HepG2 (cell line): ENCODE data around the gene NT5C2. TPM values are rescaled to one million over a fixed set of nuclear protein-coding genes. Genes with fewer than 3 reads are reported as not detected.

Experiments used
- ATAC-seq: fragments of 200-7000 bp; cut with Tn5 transposase; 3 replicates; pipeline ENCODE4 v1.9.1; 2020; ENCODE audit warnings: mild to moderate bottlenecking, moderate library complexity
- BruUV-seq: library from RNA; stranded (reverse); fragments of 400-500 nt; replicated peaks from 2 replicates; lab custom pipeline; 2021; lab: Mats Ljungman, UMichigan
- CTCF ChIA-PET: fragments of 300-600 bp; formaldehyde crosslinking; extraction: SDS; loops from one replicate; lab custom pipeline; 2021; ENCODE audit warnings: low total read pairs, inconsistent platforms, low intra/inter-chr PET ratio; lab: Yijun Ruan, JAX
- POLR2A ChIA-PET: fragments of 350-600 bp; sonication (Branson Sonifier 250); formaldehyde crosslinking; loops from one replicate; lab custom pipeline; 2020; ENCODE audit warnings: antibody characterized with exemption, inconsistent platforms; lab: Yijun Ruan, JAX
- DNase-seq: peaks from one replicate; pipeline ENCODE4 v3.0.0-alpha.2; 2015; ENCODE audit warnings: low spot score
- FAIRE-seq: peaks from 3 replicates; lab custom pipeline; 2011; peaks lifted over from hg19 to GRCh38; lab: Jason Lieb, UNC
- H2AFZ ChIP-seq: one replicate; pipeline ENCODE4 v1.6.1; 2011; ENCODE audit warnings: low read length, inconsistent platforms
- H3K27ac ChIP-seq: fragments of 300-600 bp; 3 replicates; pipeline ENCODE4 v1.8.0; 2011; ENCODE audit warnings: mixed run types, mild to moderate bottlenecking, mixed read lengths, low read length, inconsistent platforms; ENCODE audit not compliant: insufficient read depth; ENCODE audit errors: extremely low read length
- H3K27me3 ChIP-seq, 2 experiments: fragments of 200-600 bp in 1 of 2; 2 replicates in 1 of 2; 3 replicates in 1 of 2; pipeline versions ENCODE4 v1.6.0 to v1.8.0; 2011; ENCODE audit warnings: low read length in 2 of 2, mild to moderate bottlenecking in 2 of 2, moderate library complexity in 2 of 2, inconsistent platforms in 1 of 2; ENCODE audit not compliant: insufficient read depth in 2 of 2, control insufficient read depth in 1 of 2
- H3K36me3 ChIP-seq, 2 experiments: fragments of 200-600 bp in 1 of 2; replicated peaks in 1 of 2; 2 replicates in 1 of 2; 3 replicates in 1 of 2; pipeline versions ENCODE4 v1.5.1 to v1.8.0; 2011; ENCODE audit warnings: low read length in 2 of 2, inconsistent platforms in 1 of 2; ENCODE audit not compliant: insufficient read depth in 2 of 2, control insufficient read depth in 1 of 2
- H3K4me1 ChIP-seq: 2 replicates; pipeline ENCODE4 v1.5.1; 2012; ENCODE audit warnings: low read length, inconsistent platforms; ENCODE audit not compliant: insufficient read depth
- H3K4me2 ChIP-seq: 2 replicates; pipeline ENCODE4 v1.6.0; 2011; ENCODE audit warnings: low read depth, low read length, inconsistent platforms
- H3K4me3 ChIP-seq, 3 experiments: fragments of 200-600 bp in 1 of 3; sonication (generic), shearing (Covaris generic) in 1 of 3; replicated peaks in 1 of 3; 2 replicates each; pipeline ENCODE4 v1.5.1; 2011 to 2016; ENCODE audit warnings: low read length in 3 of 3, inconsistent platforms in 2 of 3, low read depth in 2 of 3, mild to moderate bottlenecking in 2 of 3, control low read depth in 1 of 3, mixed read lengths in 1 of 3; ENCODE audit not compliant: insufficient read depth in 1 of 3
- H3K79me2 ChIP-seq: one replicate; pipeline ENCODE4 v1.6.1; 2011; ENCODE audit warnings: low read length, inconsistent platforms; ENCODE audit not compliant: insufficient read depth
- H3K9ac ChIP-seq: 2 replicates; pipeline ENCODE4 v1.6.0; 2011; ENCODE audit warnings: mild to moderate bottlenecking, low read depth, low read length, inconsistent platforms; ENCODE audit not compliant: insufficient read depth
- H3K9me3 ChIP-seq: 2 replicates; pipeline ENCODE4 v1.5.1; 2012; ENCODE audit warnings: mild to moderate bottlenecking, low read length
- H4K20me1 ChIP-seq: 2 replicates; pipeline ENCODE4 v1.6.0; 2011; ENCODE audit warnings: inconsistent platforms, mild to moderate bottlenecking, low read length, moderate library complexity; ENCODE audit not compliant: insufficient read depth
- BORCS8-MEF2B ChIP-seq: sonication (generic); formaldehyde crosslinking; IDR thresholded peaks from 2 replicates; pipeline ENCODE4 v1.8.0; 2022; ENCODE audit warnings: mild to moderate bottlenecking, missing genetic modification reagents
- CAMTA2 ChIP-seq: sonication (generic); formaldehyde crosslinking; IDR thresholded peaks from 2 replicates; pipeline ENCODE4 v1.4.0; 2020; ENCODE audit warnings: mild to moderate bottlenecking, missing genetic modification reagents, borderline replicate concordance
- ELF3 ChIP-seq: IDR thresholded peaks from 2 replicates; pipeline ENCODE4 v1.6.1; 2016; ENCODE audit warnings: missing genetic modification reagents, missing compliant biosample characterization
- FOXM1 ChIP-seq: sonication (generic); formaldehyde crosslinking; IDR thresholded peaks from 2 replicates; pipeline ENCODE4 v1.5.0; 2020; ENCODE audit warnings: missing genetic modification reagents
- HINFP ChIP-seq: sonication (generic); formaldehyde crosslinking; IDR thresholded peaks from 2 replicates; pipeline ENCODE4 v1.4.0; 2020; ENCODE audit warnings: low read depth, mild to moderate bottlenecking, missing genetic modification reagents
- IKZF1 ChIP-seq: fragments of 450-650 bp; IDR thresholded peaks from 2 replicates; pipeline ENCODE4 v1.7.1; 2016
- JUN ChIP-seq: sonication (generic); formaldehyde crosslinking; IDR thresholded peaks from 2 replicates; pipeline ENCODE4 v1.4.0; 2020; ENCODE audit warnings: mild to moderate bottlenecking, missing genetic modification reagents
- PLSCR1 ChIP-seq: sonication (generic); formaldehyde crosslinking; IDR thresholded peaks from 2 replicates; pipeline ENCODE4 v1.5.0; 2020; ENCODE audit warnings: missing genetic modification reagents, mild to moderate bottlenecking, borderline replicate concordance
- RFX5 ChIP-seq: IDR thresholded peaks from 2 replicates; pipeline ENCODE4 v1.6.1; 2011; ENCODE audit warnings: low read depth, low read length, improper control_type of control experiment
- SETDB1 ChIP-seq: sonication (generic); formaldehyde crosslinking; IDR thresholded peaks from 2 replicates; pipeline ENCODE4 v1.5.1; 2020; ENCODE audit warnings: missing genetic modification reagents, mild to moderate bottlenecking, borderline replicate concordance
- TCF7 ChIP-seq: sonication (generic); IDR thresholded peaks from 2 replicates; pipeline ENCODE4 v1.6.1; 2016; ENCODE audit warnings: antibody characterized with exemption, low read depth
- THRA ChIP-seq: sonication (generic); formaldehyde crosslinking; IDR thresholded peaks from 2 replicates; pipeline ENCODE4 v1.4.0; 2020; ENCODE audit warnings: missing genetic modification reagents, borderline replicate concordance
- WGBS: methylation state at CpG from one replicate; pipeline ENCODE4 v1.1.6; 2017; ENCODE audit warnings: low lambda C conversion rate; 5-methylcytosine and 5-hydroxymethylcytosine counted together
- in situ Hi-C: cut with HindIII; loops from 2 replicates; pipeline ENCODE4 v1.10.0; 2017; ENCODE audit warnings: low pct_unique_long_range_greater_than_20kb; ENCODE audit not compliant: extremely low pct_ligation_motif_present
- intact Hi-C: fragments of 100-400 bp; cut with micrococcal nuclease; formaldehyde crosslinking; loops from one replicate; pipeline ENCODE4 v1.10.0; 2022; ENCODE audit not compliant: unreplicated experiment
- polyA plus RNA-seq, 8 experiments: library from polyadenylated mRNA; depleted of rRNA in 3 of 8; stranded (reverse) in 7 of 8; unstranded in 1 of 8; fragments of >200 nt; fragmentation: Illumina TruSeq in 4 of 8; extraction: Trizol in 4 of 8; gene quantifications; 2 replicates each; pipeline versions ENCODE4 v1.2.1 to v1.2.3, GENCODE V29; 2011 to 2016; ENCODE audit warnings: low read depth in 4 of 8, missing spikeins in 1 of 8, mixed read lengths in 1 of 8; ENCODE audit not compliant: insufficient read depth in 1 of 8
- total RNA-seq, 5 experiments: library from RNA; depleted of rRNA; stranded (reverse); fragments of >200 nt; fragmentation: Illumina TruSeq; extraction: Trizol; gene quantifications; 2 replicates each; pipeline ENCODE4 v1.2.3, GENCODE V29; 2016; ENCODE audit warnings: low read depth in 1 of 5
- TF ChIP-seq, protein P1 (sequence below), 2 experiments: sonication (generic) in 1 of 2; formaldehyde crosslinking in 1 of 2; IDR thresholded peaks; 2 replicates each; pipeline versions ENCODE4 v1.5.1 to v1.6.1; 2011 to 2020; ENCODE audit warnings: borderline replicate concordance in 1 of 2, low read depth in 1 of 2, low read length in 1 of 2, mild to moderate bottlenecking in 1 of 2, missing genetic modification reagents in 1 of 2, moderate library complexity in 1 of 2
- TF ChIP-seq, protein P2 (sequence below): IDR thresholded peaks from 2 replicates; pipeline ENCODE4 v1.6.1; 2012; ENCODE audit warnings: inconsistent platforms

Gene NT5C2
- total and polyA plus RNA-seq, 2 of the 13 experiments (the other 11 are each of a cell fraction or from before 2014, with no cell fraction given), result 40.6 to 55.2 TPM

GRCh38 chr10:103078676-103079075 lies 114.4 kb downstream of the NT5C2 start:
- Histone ChIP-seq H3K27me3 (no peaks in the 10 kb centered on the region), H4K20me1 (no peaks in the 10 kb centered on the region), H3K9me3 (no peaks in the 10 kb centered on the region), H3K79me2 (no peaks in the 10 kb centered on the region), H3K27ac (no peak overlapping the region), H3K36me3 (peaks cover 19 to 32% of the 10 kb centered on the region in 2 experiments), H3K4me1 (peaks cover 24% of the 10 kb centered on the region), H3K4me2 (no peak overlapping the region), H3K4me3 (no peak overlapping the region), H2AFZ (no peak overlapping the region), H3K9ac (no peak overlapping the region)
- ATAC-seq, result no peak
- TF ChIP-seq PLSCR1 (CRISPR knock-in tag), result no peak
- no peak for TF ChIP-seq TCF7
- TF ChIP-seq HINFP (CRISPR knock-in tag), result no peak
- TF ChIP-seq BORCS8-MEF2B (CRISPR knock-in tag), result no peak
- no peak for DNase-seq
- 100% methylated on average over 11 of the region's 14 CpGs for WGBS
- ChIA-PET CTCF (no interaction called here), POLR2A (no interaction called here)
- in situ Hi-C loops (no loop called here), intact Hi-C loops (no loop called here)
- BruUV-seq, result no TSS peak
- FAIRE-seq, result no peak

DNA sequence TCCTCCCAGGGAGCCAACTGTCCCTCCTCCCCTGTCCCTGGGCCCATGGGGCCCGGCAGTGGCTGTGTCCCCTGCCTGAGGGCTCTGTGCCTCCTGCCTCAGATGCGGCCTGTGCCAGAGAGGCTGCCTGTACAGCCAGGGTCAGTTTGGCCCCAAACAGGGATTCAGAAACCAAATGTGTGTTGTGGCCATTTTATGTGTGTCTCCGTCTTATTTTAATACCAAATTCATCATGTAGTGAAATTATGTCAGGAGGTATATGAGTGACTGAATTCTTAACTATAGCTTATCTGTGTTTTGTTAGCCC lies 114.8 kb downstream of the NT5C2 start:
- BruUV-seq, result no TSS peak
- TF ChIP-seq ELF3 (CRISPR knock-in tag) (no peak), JUN (CRISPR knock-in tag) (no peak), CAMTA2 (CRISPR knock-in tag) (no peak), IKZF1 (no peak), THRA (CRISPR knock-in tag) (no peak), RFX5 (no peak), FOXM1 (CRISPR knock-in tag) (no peak), SETDB1 (CRISPR knock-in tag) (no peak)
- TF ChIP-seq, protein P1, sequence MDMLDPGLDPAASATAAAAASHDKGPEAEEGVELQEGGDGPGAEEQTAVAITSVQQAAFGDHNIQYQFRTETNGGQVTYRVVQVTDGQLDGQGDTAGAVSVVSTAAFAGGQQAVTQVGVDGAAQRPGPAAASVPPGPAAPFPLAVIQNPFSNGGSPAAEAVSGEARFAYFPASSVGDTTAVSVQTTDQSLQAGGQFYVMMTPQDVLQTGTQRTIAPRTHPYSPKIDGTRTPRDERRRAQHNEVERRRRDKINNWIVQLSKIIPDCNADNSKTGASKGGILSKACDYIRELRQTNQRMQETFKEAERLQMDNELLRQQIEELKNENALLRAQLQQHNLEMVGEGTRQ (IDR thresholded peaks at IDR 0.05; ENCODE audit: low read depth, low read length), result no peak
- TF ChIP-seq, protein P1 (CRISPR knock-in tag; IDR thresholded peaks at IDR 0.05; ENCODE audit: borderline replicate concordance), result no peak
- TF ChIP-seq, protein P2, sequence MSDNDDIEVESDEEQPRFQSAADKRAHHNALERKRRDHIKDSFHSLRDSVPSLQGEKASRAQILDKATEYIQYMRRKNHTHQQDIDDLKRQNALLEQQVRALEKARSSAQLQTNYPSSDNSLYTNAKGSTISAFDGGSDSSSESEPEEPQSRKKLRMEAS, result no peak
- H4K20me1 ChIP-seq, result no peaks in the 10 kb centered on the region
- H3K4me2 ChIP-seq, result no peak overlapping the region
- peaks cover 20% of the 10 kb centered on the region for H3K4me1 ChIP-seq
- no peaks in the 10 kb centered on the region for H3K9me3 ChIP-seq
- H3K4me3 ChIP-seq, result no peak overlapping the region
- FAIRE-seq (no peak), DNase-seq (no peak), ATAC-seq (no peak)
- WGBS, result 100% methylated on average over 3 of the region's 3 CpGs
- H3K36me3 ChIP-seq, result peaks cover 19 to 32% of the 10 kb centered on the region in 2 experiments
- no peaks in the 10 kb centered on the region for H3K27me3 ChIP-seq
- H2AFZ ChIP-seq, result no peak overlapping the region
- POLR2A ChIA-PET, result no interaction called here
- intact Hi-C loops, result no loop called here
- H3K27ac ChIP-seq, result no peak overlapping the region
- CTCF ChIA-PET, result no interaction called here
- in situ Hi-C loops, result no loop called here
- no peak overlapping the region for H3K9ac ChIP-seq
- no peaks in the 10 kb centered on the region for H3K79me2 ChIP-seq
